ENCODE measurements around the gene YTHDC2. TPM values are rescaled to one million over a fixed set of nuclear protein-coding genes. Genes with fewer than 3 reads are reported as not detected.

YTHDC2 gene
- total RNA-seq, 2 donors from 2014 or later: 17.7 to 32.0 TPM

GRCh38 chr5:113531481-113532159, 18.1 kb downstream of the YTHDC2 start:
- H3K36me3 ChIP-seq: no peaks in the 10 kb centered on the region
- no peak overlapping the region for H3K4me3 ChIP-seq
- no peaks in the 10 kb centered on the region for H3K4me1 ChIP-seq (replicated peaks)
- no peak for TF ChIP-seq POLR2A (IDR thresholded peaks at IDR 0.05)
- TF ChIP-seq CTCF (IDR thresholded peaks at IDR 0.05): no peak
- TF ChIP-seq POLR2AphosphoS5 (IDR thresholded peaks at IDR 0.05): no peak
- H3K27ac ChIP-seq: no peak overlapping the region
- no peaks in the 10 kb centered on the region for H3K27me3 ChIP-seq (replicated peaks; ENCODE audit: insufficient read depth)
- WGBS: 98% methylated on average over 2 of the region's 2 CpGs
- no peak for DNase-seq (ENCODE audit: low spot score)
- H3K9me3 ChIP-seq: no peaks in the 10 kb centered on the region
- intact Hi-C loops (cut with DNase I): no loop called here

- Histone ChIP-seq H3K4me1 (replicated peaks) (no peaks in the 10 kb centered on the region), H3K36me3 (no peaks in the 10 kb centered on the region), H3K9me3 (no peaks in the 10 kb centered on the region), H3K4me3 (no peak overlapping the region), H3K27ac (no peak overlapping the region), H3K27me3 (replicated peaks; ENCODE audit: insufficient read depth) (no peaks in the 10 kb centered on the region)
- WGBS: 99% methylated on average over 2 of the region's 2 CpGs
- DNase-seq (ENCODE audit: low spot score): no peak
- intact Hi-C loops (cut with DNase I): no loop called here
- TF ChIP-seq POLR2A (IDR thresholded peaks at IDR 0.05): no peak
- no peak for TF ChIP-seq POLR2AphosphoS5 (IDR thresholded peaks at IDR 0.05)
- no peak for TF ChIP-seq CTCF (IDR thresholded peaks at IDR 0.05)
These were observed 24.8 kb downstream of the YTHDC2 start for GRCh38 chr5:113538313-113538712.

- DNase-seq (ENCODE audit: low spot score): no peak
- H3K36me3 ChIP-seq: no peaks in the 10 kb centered on the region
- H3K4me1 ChIP-seq (replicated peaks): no peaks in the 10 kb centered on the region
- TF ChIP-seq CTCF (IDR thresholded peaks at IDR 0.05): no peak
- H3K27ac ChIP-seq: no peak overlapping the region
- H3K9me3 ChIP-seq: no peaks in the 10 kb centered on the region
- WGBS: 65% methylated on average over 3 of the region's 3 CpGs
- intact Hi-C loops (cut with DNase I): no loop called here
- H3K4me3 ChIP-seq: no peak overlapping the region
- no peaks in the 10 kb centered on the region for H3K27me3 ChIP-seq (replicated peaks; ENCODE audit: insufficient read depth)
These were observed 33.2 kb downstream of the YTHDC2 start for GRCh38 chr5:113546703-113547183.

GRCh38 chr5:113548396-113548795, 34.9 kb downstream of the YTHDC2 start:
- no peaks in the 10 kb centered on the region for H3K9me3 ChIP-seq
- 98% methylated on average over 2 of the region's 2 CpGs for WGBS
- H3K4me1 ChIP-seq (replicated peaks): no peaks in the 10 kb centered on the region
- no peaks in the 10 kb centered on the region for H3K36me3 ChIP-seq
- no peak for DNase-seq (ENCODE audit: low spot score)
- intact Hi-C loops (cut with DNase I): no loop called here
- no peak for TF ChIP-seq POLR2A (IDR thresholded peaks at IDR 0.05)
- no peak for TF ChIP-seq POLR2AphosphoS5 (IDR thresholded peaks at IDR 0.05)
- no peak for TF ChIP-seq CTCF (IDR thresholded peaks at IDR 0.05)
- H3K27me3 ChIP-seq (replicated peaks; ENCODE audit: insufficient read depth): no peaks in the 10 kb centered on the region
- no peak overlapping the region for H3K4me3 ChIP-seq
- H3K27ac ChIP-seq: no peak overlapping the region

GRCh38 chr5:113552137-113552536, 38.6 kb downstream of the YTHDC2 start:
- Histone ChIP-seq H3K4me1 (replicated peaks) (no peaks in the 10 kb centered on the region), H3K27me3 (replicated peaks; ENCODE audit: insufficient read depth) (no peaks in the 10 kb centered on the region), H3K27ac (no peak overlapping the region), H3K36me3 (no peaks in the 10 kb centered on the region), H3K9me3 (no peaks in the 10 kb centered on the region), H3K4me3 (no peak overlapping the region)
- DNase-seq (ENCODE audit: low spot score): no peak
- WGBS: 100% methylated on average over 1 of the region's 1 CpG
- intact Hi-C loops (cut with DNase I): no loop called here
- TF ChIP-seq POLR2A (IDR thresholded peaks at IDR 0.05) (no peak), POLR2AphosphoS5 (IDR thresholded peaks at IDR 0.05) (no peak), CTCF (IDR thresholded peaks at IDR 0.05) (no peak)
